ENCODE results near the gene ANKRD40. TPM values are rescaled to one million over a fixed set of nuclear protein-coding genes. Genes with fewer than 3 reads are reported as not detected.

ANKRD40 gene
- total and polyA plus RNA-seq, 9 of the 15 experiments (the other 6 are each of a cell fraction or from before 2014, with no cell fraction given), result 9.0 to 28.9 (median 27.7) TPM

DNA sequence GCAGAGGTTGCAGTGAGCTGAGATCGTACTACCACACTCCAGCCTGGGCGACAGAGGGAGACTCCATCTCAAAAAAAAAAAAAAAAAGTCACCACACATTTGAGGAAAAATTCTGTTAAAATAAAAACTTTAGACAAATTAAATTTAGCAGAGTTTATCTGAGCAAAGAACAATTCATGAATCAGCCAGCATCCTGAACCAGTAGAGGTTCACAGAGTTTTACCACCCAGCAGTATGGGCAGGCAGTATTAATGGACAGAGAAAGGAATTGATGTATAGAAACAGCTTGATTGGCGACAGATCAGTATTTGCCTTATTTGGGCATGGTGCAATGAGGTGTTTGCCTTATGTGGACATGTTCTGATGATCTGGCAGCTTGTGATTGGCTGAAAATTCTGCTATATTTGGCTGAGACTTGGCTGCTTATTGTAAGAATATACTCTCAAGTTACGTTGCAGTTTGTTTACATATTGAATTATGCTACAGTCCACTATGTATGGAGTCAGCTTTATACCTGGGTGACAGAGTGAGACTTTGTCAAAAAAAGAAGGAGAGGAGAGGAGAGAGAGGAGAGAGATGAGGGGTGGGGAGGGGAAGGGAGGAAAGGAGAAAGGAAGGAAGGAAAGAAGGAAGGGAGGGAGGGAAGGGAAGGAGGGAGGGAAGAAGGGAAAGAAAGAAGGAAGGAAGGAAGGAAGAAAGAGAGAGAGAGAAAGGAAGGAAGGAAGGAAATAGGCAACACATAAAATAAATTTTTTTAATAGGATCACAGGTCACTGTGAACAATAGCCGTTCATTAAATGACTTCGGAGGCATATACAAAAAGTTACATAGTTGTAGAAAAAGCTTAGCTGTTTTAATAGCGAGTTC, 58.4 kb downstream of the ANKRD40 start:
- 48% methylated on average over 6 of the region's 7 CpGs for WGBS (ENCODE audit: insufficient coverage, low coverage, missing lambda C conversion rate)
- ChIA-PET CTCF (ENCODE audit: low intra/inter-chr PET ratio) (no interaction called here), POLR2A (interaction anchor here (0.9 to 1.8 kb wide), 6 partner anchors 8 to 81 kb away, joined by 3 to 5 read pairs (median 3); no protein-coding TSS in a partner anchor)
- peak; percentile 57; the same call in 1 of the 2 replicates for TF ChIP-seq CREB1 (IDR thresholded peaks at IDR 0.05)
- TF ChIP-seq CREB1 (CRISPR knock-in tag; IDR thresholded peaks at IDR 0.05), result no peak
- TF ChIP-seq, protein P1, sequence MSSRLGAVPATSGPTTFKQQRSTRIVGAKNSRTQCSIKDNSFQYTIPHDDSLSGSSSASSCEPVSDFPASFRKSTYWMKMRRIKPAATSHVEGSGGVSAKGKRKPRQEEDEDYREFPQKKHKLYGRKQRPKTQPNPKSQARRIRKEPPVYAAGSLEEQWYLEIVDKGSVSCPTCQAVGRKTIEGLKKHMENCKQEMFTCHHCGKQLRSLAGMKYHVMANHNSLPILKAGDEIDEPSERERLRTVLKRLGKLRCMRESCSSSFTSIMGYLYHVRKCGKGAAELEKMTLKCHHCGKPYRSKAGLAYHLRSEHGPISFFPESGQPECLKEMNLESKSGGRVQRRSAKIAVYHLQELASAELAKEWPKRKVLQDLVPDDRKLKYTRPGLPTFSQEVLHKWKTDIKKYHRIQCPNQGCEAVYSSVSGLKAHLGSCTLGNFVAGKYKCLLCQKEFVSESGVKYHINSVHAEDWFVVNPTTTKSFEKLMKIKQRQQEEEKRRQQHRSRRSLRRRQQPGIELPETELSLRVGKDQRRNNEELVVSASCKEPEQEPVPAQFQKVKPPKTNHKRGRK (tag; IDR thresholded peaks at IDR 0.05), result peak; percentile 93
- peak; percentile 19 for TF ChIP-seq NFYB (IDR thresholded peaks at IDR 0.05; ENCODE audit: extremely low read depth, insufficient read length)
- peak; percentile 91 for TF ChIP-seq ZFP36 (IDR thresholded peaks at IDR 0.05; ENCODE audit: low read depth, low read length, partially characterized antibody)
- no peak for TF ChIP-seq ATF1 (CRISPR knock-in tag; IDR thresholded peaks at IDR 0.05)
- TF ChIP-seq ATF1 (tag; IDR thresholded peaks at IDR 0.05), result 0 out of 2 replicates have a peak, but pooled peaks have one; percentile 53
- TF ChIP-seq LARP7 (IDR thresholded peaks at IDR 0.05), result 0 out of 2 replicates have a peak, but pooled peaks have one; percentile 50
- no peak for TF ChIP-seq RBFOX2 (IDR thresholded peaks at IDR 0.05; ENCODE audit: low read depth, low read length)

More for the DNA sequence above, 58.4 kb downstream of the ANKRD40 start:
- ATAC-seq (peak; percentile 89), DNase-seq (ENCODE audit: extremely low read depth in 1 of 4, low spot score in 3 of 4) (peak in 1 of 4 experiments; percentile 44), FAIRE-seq (peak; percentile 42)
- H3K9me3 ChIP-seq (replicated peaks; ENCODE audit: control insufficient read depth, insufficient read depth, low read depth, low read length), result peaks cover 4% of the 10 kb centered on the region; the same call in 1 of the 2 replicates
- no peak overlapping the region for H3K4me3 ChIP-seq
- no peaks in the 10 kb centered on the region for H4K20me1 ChIP-seq (replicated peaks; ENCODE audit: control insufficient read depth, insufficient read depth, low read length)
- H3K9me1 ChIP-seq (ENCODE audit: control insufficient read depth, insufficient read depth, low read length), result no peaks in the 10 kb centered on the region
- no peak overlapping the region for H3K27ac ChIP-seq (ENCODE audit: extremely low read depth, low read depth, low read length)
- intact Hi-C loops (cut with micrococcal nuclease) (no loop called here), in situ Hi-C loops (cut with MboI) (no loop called here)
- no peaks in the 10 kb centered on the region for H3K4me1 ChIP-seq (replicated peaks in 1 of 2; ENCODE audit: control insufficient read depth in 2 of 2, insufficient read depth in 2 of 2, low read length in 2 of 2)
- no peaks in the 10 kb centered on the region for H3K27me3 ChIP-seq (ENCODE audit: control insufficient read depth in 2 of 2, insufficient read depth in 2 of 2, low read length in 2 of 2)
- no TSS peak for BruUV-seq (replicated peaks)
- peak overlapping the region; percentile 75 for H2AFZ ChIP-seq (ENCODE audit: low read depth, low read length)
- H3K4me2 ChIP-seq (ENCODE audit: insufficient read depth, low read length), result no peak overlapping the region
- H3K79me2 ChIP-seq (ENCODE audit: control insufficient read depth, insufficient read depth, low read length), result no peaks in the 10 kb centered on the region
- no peaks in the 10 kb centered on the region for H3K36me3 ChIP-seq (ENCODE audit: control insufficient read depth, insufficient read depth, low read length)
- H3K9ac ChIP-seq (ENCODE audit: insufficient read depth in 1 of 2, low read depth in 2 of 2, low read length in 2 of 2), result no peak overlapping the region
